ENCODE results near the gene LBH.

Gene LBH

GRCh38 chr2:30231212-30231995, at the start of gene LBH:
Gene LBH (plus strand): TSS chr2:30231534. CDS start chr2:30231739, 205 bp downstream.
- H3K4me1 Mint-ChIP-seq = peaks cover 34% of the 10 kb centered on the region
- H3K36me3 Mint-ChIP-seq (ENCODE audit: low read depth) = peaks cover 26% of the 10 kb centered on the region

GRCh38 chr2:30184035-30184434, 47.3 kb upstream of the LBH start:
- no peak overlapping the region for H3K27ac Mint-ChIP-seq
- H3K4me3 Mint-ChIP-seq = no peak overlapping the region
- H3K9me3 Mint-ChIP-seq = no peaks in the 10 kb centered on the region
- no peaks in the 10 kb centered on the region for H3K36me3 Mint-ChIP-seq (ENCODE audit: low read depth)
- TF ChIP-seq CTCF (IDR thresholded peaks at IDR 0.05; ENCODE audit: unreplicated experiment in 3 of 3) = no peak
- H3K4me1 Mint-ChIP-seq = no peaks in the 10 kb centered on the region
- H3K27me3 Mint-ChIP-seq (ENCODE audit: low read depth) = peaks cover 7% of the 10 kb centered on the region

More at GRCh38 chr2:30231212-30231995, at the start of gene LBH:
- no peaks in the 10 kb centered on the region for H3K9me3 Mint-ChIP-seq
- peak within 1 kb of the TSS; percentile 88 to 93 (median 93) for H3K4me3 Mint-ChIP-seq
- TF ChIP-seq CTCF (IDR thresholded peaks at IDR 0.05; ENCODE audit: unreplicated experiment in 3 of 3) = no peak
- peak within 1 kb of the TSS; percentile 86 to 99 (median 99) for H3K27ac Mint-ChIP-seq
- H3K27me3 Mint-ChIP-seq (ENCODE audit: low read depth) = peaks cover 16% of the 10 kb centered on the region

- H3K27me3 Mint-ChIP-seq (ENCODE audit: low read depth) = peaks cover 7% of the 10 kb centered on the region
- no peaks in the 10 kb centered on the region for H3K4me1 Mint-ChIP-seq
- TF ChIP-seq CTCF (IDR thresholded peaks at IDR 0.05; ENCODE audit: unreplicated experiment in 3 of 3) = no peak
- no peaks in the 10 kb centered on the region for H3K36me3 Mint-ChIP-seq (ENCODE audit: low read depth)
- H3K4me3 Mint-ChIP-seq = no peak overlapping the region
- H3K27ac Mint-ChIP-seq = no peak overlapping the region
- no peaks in the 10 kb centered on the region for H3K9me3 Mint-ChIP-seq
Measured at GRCh38 chr2:30185178-30185577, 46.2 kb upstream of the LBH start.

- no peak overlapping the region for H3K4me3 Mint-ChIP-seq
- no peaks in the 10 kb centered on the region for H3K4me1 Mint-ChIP-seq
- no peak overlapping the region for H3K27ac Mint-ChIP-seq
- no peaks in the 10 kb centered on the region for H3K9me3 Mint-ChIP-seq
- TF ChIP-seq CTCF (IDR thresholded peaks at IDR 0.05; ENCODE audit: unreplicated experiment in 3 of 3) = no peak
- H3K36me3 Mint-ChIP-seq (ENCODE audit: low read depth) = no peaks in the 10 kb centered on the region
- peaks cover 7% of the 10 kb centered on the region for H3K27me3 Mint-ChIP-seq (ENCODE audit: low read depth)
Measured at GRCh38 chr2:30188292-30188691, 43.0 kb upstream of the LBH start.

DNA sequence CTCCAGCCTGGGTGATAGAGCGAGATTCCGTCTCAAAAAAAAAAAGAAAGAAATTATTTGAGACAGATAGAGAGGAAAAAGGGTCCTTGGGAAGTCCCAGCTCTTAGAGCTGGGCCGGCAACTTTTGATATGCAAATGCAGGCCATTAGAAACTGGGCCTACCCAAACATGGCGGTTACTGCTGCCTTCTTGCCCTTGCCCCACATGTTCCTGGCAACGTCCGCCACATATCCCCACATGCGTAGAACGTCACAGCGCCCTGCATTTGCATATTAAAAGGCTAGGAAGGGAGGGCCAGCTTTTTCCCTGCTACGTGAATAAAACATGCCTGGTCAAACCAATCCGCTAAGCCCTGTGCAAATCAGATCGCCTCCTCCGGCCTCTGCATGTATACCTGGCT, 40.7 kb upstream of the LBH start:
- Mint-ChIP-seq H3K9me3 (no peaks in the 10 kb centered on the region), H3K4me1 (no peaks in the 10 kb centered on the region), H3K36me3 (ENCODE audit: low read depth) (no peaks in the 10 kb centered on the region), H3K27me3 (ENCODE audit: low read depth) (peaks cover 7% of the 10 kb centered on the region), H3K4me3 (no peak overlapping the region), H3K27ac (no peak overlapping the region)
- TF ChIP-seq CTCF (IDR thresholded peaks at IDR 0.05; ENCODE audit: unreplicated experiment in 3 of 3) = no peak

DNA sequence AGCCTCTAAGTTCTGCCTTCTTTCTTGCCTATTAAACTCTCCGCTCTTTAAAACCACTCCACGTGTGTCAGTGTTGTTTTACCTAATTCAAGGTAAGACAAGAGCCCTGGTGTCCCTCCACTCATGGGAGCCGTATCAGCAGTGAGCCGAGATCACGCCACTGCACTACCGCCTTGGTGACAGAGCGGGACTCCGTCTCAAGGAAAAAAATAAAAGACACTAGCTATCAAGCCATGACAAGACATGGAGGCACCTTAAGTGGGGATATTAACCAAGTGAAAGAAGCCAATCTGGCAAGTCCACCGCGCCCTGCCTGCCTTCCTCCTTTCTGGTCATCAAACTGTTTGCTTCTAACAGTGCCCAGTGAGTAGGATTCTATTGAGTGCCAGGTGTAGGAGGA, 40.2 kb upstream of the LBH start:
- Mint-ChIP-seq H3K4me3 (no peak overlapping the region), H3K27me3 (ENCODE audit: low read depth) (peaks cover 5% of the 10 kb centered on the region), H3K9me3 (no peaks in the 10 kb centered on the region), H3K27ac (no peak overlapping the region), H3K4me1 (no peaks in the 10 kb centered on the region), H3K36me3 (ENCODE audit: low read depth) (no peaks in the 10 kb centered on the region)
- TF ChIP-seq CTCF (IDR thresholded peaks at IDR 0.05; ENCODE audit: unreplicated experiment in 3 of 3) = no peak

Measured in nephron (organoid).